Measurements from ENCODE around the gene DCAF4L1.

DCAF4L1 gene

GRCh38 chr4:41981456-41981855 is at the start of gene DCAF4L1:
Gene DCAF4L1, plus strand, starts transcription at chr4:41981756. Its CDS starts 37 bp downstream, at chr4:41981793.
- FAIRE-seq (no peak), DNase-seq (ENCODE audit: insufficient read length, low spot score) (no peak)

GRCh38 chr4:41932988-41933387 is 48.6 kb upstream of the DCAF4L1 start:
- FAIRE-seq (no peak), DNase-seq (ENCODE audit: insufficient read length, low spot score) (no peak)

GRCh38 chr4:41933997-41934503 is 47.5 kb upstream of the DCAF4L1 start:
- FAIRE-seq = peak; percentile 16
- no peak for DNase-seq (ENCODE audit: insufficient read length, low spot score)

- FAIRE-seq (no peak), DNase-seq (ENCODE audit: insufficient read length, low spot score) (no peak)
These were observed 47.0 kb upstream of the DCAF4L1 start for GRCh38 chr4:41934514-41934900.

GRCh38 chr4:41934901-41935651 is 46.5 kb upstream of the DCAF4L1 start, which contains the start of gene TMEM33:
Gene TMEM33, plus strand, starts transcription at chr4:41935429. Its CDS starts 56 bp downstream, at chr4:41935485.
- FAIRE-seq = no peak

GRCh38 chr4:41935652-41936021 is 45.9 kb upstream of the DCAF4L1 start:
- no peak for FAIRE-seq
- no peak for DNase-seq (ENCODE audit: insufficient read length, low spot score)

More at GRCh38 chr4:41934901-41935651, 46.5 kb upstream of the DCAF4L1 start, which contains the start of gene TMEM33:
- peak; percentile 85 for DNase-seq (ENCODE audit: insufficient read length, low spot score)

GRCh38 chr4:41939016-41939626 is 42.4 kb upstream of the DCAF4L1 start:
- FAIRE-seq (no peak), DNase-seq (ENCODE audit: insufficient read length, low spot score) (no peak)

- DNase-seq (ENCODE audit: insufficient read length, low spot score) (no peak), FAIRE-seq (no peak)
These were observed 40.7 kb upstream of the DCAF4L1 start for GRCh38 chr4:41940834-41941233.

- FAIRE-seq (no peak), DNase-seq (ENCODE audit: insufficient read length, low spot score) (no peak)
These were observed 38.0 kb upstream of the DCAF4L1 start for GRCh38 chr4:41943506-41943905.

GRCh38 chr4:41944089-41944488 is 37.5 kb upstream of the DCAF4L1 start:
- no peak for DNase-seq (ENCODE audit: insufficient read length, low spot score)
- no peak for FAIRE-seq

GRCh38 chr4:41949531-41949930 is 32.0 kb upstream of the DCAF4L1 start:
- DNase-seq (ENCODE audit: insufficient read length, low spot score) = no peak
- no peak for FAIRE-seq

- FAIRE-seq (no peak), DNase-seq (ENCODE audit: insufficient read length, low spot score) (peak; percentile 44)
These were observed 23.9 kb upstream of the DCAF4L1 start for GRCh38 chr4:41957634-41958033.

GRCh38 chr4:41963105-41963504 is 18.5 kb upstream of the DCAF4L1 start:
- no peak for DNase-seq (ENCODE audit: insufficient read length, low spot score)
- no peak for FAIRE-seq

- DNase-seq (ENCODE audit: insufficient read length, low spot score) (no peak), FAIRE-seq (no peak)
These were observed 17.2 kb upstream of the DCAF4L1 start for GRCh38 chr4:41964401-41964800.

- no peak for FAIRE-seq
- no peak for DNase-seq (ENCODE audit: insufficient read length, low spot score)
These were observed 14.2 kb upstream of the DCAF4L1 start for GRCh38 chr4:41967392-41967791.

GRCh38 chr4:41969671-41970070 is 11.9 kb upstream of the DCAF4L1 start:
- DNase-seq (ENCODE audit: insufficient read length, low spot score) = no peak
- no peak for FAIRE-seq

- FAIRE-seq (no peak), DNase-seq (ENCODE audit: insufficient read length, low spot score) (no peak)
These were observed 6.2 kb upstream of the DCAF4L1 start for GRCh38 chr4:41975341-41975740.

- FAIRE-seq = no peak
- DNase-seq (ENCODE audit: insufficient read length, low spot score) = no peak
These were observed 4.6 kb upstream of the DCAF4L1 start for GRCh38 chr4:41976775-41977516.

- no peak for FAIRE-seq
- no peak for DNase-seq (ENCODE audit: insufficient read length, low spot score)
These were observed 3.8 kb upstream of the DCAF4L1 start for GRCh38 chr4:41977709-41978108.

GRCh38 chr4:41982716-41983115 is 1.2 kb downstream of the DCAF4L1 start:
- no peak for FAIRE-seq

GRCh38 chr4:41985151-41985550 is 3.6 kb downstream of the DCAF4L1 start:
- FAIRE-seq (no peak), DNase-seq (ENCODE audit: insufficient read length, low spot score) (no peak)

More at GRCh38 chr4:41982716-41983115, 1.2 kb downstream of the DCAF4L1 start:
- no peak for DNase-seq (ENCODE audit: insufficient read length, low spot score)
